ENCODE results near the gene BBS9.

Gene BBS9

DNA sequence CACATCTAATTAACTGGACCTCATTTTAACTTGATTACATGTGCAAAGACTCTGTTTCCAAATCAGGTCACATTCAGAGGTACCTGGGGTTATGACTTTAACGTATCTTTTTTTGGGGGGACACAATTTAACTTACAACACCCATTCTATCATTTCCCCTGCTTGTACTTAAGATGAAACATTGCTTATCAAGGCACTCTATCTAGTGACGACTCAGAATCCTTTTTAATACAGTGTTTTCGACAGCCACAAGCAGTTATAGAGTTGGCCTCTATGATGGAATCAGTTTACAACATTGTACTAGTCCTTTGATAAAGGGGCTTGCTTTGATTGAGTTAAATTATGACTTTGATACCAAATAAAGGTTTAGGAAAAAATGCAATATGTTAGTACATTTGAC, 22.7 kb downstream of the BBS9 start:
- no peak overlapping the region for H3K4me3 ChIP-seq (ENCODE audit: low read depth, low read length)
- no peak for DNase-seq (ENCODE audit: low read depth)
- TF ChIP-seq CTCF (IDR thresholded peaks at IDR 0.05; ENCODE audit: low read depth, low read length, missing control alignments) = no peak

DNA sequence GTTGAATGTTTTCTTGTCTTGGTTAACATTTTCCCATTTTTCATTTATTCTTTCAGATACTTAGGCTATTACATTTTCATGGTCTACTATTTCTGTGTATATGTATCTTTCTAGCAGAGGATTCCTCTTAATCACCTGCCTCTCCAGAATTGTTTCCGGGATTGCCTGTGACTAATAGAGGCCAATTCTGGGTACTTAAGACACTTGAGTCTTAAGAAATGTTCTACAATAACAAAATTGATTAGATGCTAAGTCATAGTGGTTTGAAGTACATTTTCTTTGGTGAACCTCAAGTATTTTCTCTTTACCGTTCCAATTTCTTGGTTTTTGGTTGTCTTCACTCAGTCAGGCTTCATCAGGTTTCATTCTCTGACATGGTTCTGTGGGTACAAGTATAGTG, 26.4 kb downstream of the BBS9 start:
- no peak overlapping the region for H3K4me3 ChIP-seq (ENCODE audit: low read depth, low read length)
- no peak for DNase-seq (ENCODE audit: low read depth)
- TF ChIP-seq CTCF (IDR thresholded peaks at IDR 0.05; ENCODE audit: low read depth, low read length, missing control alignments) = no peak

DNA sequence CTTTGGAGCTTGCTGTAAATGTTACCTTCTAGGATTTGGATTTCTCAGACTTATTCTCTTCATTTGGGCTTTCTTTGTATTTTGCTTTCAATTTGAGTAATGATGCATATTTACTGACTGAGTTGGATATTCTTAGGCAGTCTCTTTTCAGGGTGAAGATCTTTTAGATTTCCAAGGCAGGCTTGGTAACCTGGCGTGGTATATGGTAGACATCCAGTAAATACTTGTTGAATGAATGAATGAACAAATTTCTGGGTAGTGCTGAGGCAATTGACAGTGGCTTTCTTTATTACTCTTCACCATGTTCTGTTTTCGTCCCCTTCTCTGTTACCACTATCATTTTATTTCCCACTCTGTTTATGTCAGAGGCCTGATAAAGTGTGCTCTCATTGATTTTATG, 27.1 kb downstream of the BBS9 start:
- no peak for DNase-seq (ENCODE audit: low read depth)
- TF ChIP-seq CTCF (IDR thresholded peaks at IDR 0.05; ENCODE audit: low read depth, low read length, missing control alignments) = no peak
- H3K4me3 ChIP-seq (ENCODE audit: low read depth, low read length) = no peak overlapping the region

- no peak for TF ChIP-seq CTCF (IDR thresholded peaks at IDR 0.05; ENCODE audit: low read depth, low read length, missing control alignments)
- H3K4me3 ChIP-seq (ENCODE audit: low read depth, low read length) = no peak overlapping the region
- DNase-seq (ENCODE audit: low read depth) = no peak
These were observed 27.9 kb downstream of the BBS9 start for GRCh38 chr7:33157311-33157710.

DNA sequence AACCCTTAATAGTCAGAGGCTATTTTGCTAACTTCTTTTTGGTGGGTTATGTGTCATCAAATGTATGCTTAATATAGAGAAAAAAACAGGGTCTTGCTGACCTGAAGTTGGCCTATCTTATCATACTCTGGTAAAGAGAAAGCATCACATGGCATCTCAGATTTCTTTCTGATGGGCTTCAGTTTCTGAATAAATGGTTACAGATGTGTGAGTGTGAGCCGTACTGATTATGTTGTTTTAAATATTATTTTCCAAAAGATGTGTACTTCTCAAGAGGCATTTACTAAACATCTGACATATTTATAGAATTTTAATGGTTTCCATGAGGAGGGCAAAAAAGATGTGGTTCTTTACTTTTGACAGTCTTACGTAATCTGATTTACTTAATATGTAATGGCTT, 28.4 kb downstream of the BBS9 start:
- no peak overlapping the region for H3K4me3 ChIP-seq (ENCODE audit: low read depth, low read length)
- DNase-seq (ENCODE audit: low read depth) = no peak
- no peak for TF ChIP-seq CTCF (IDR thresholded peaks at IDR 0.05; ENCODE audit: low read depth, low read length, missing control alignments)

GRCh38 chr7:33177876-33178275, 48.5 kb downstream of the BBS9 start:
- no peak for TF ChIP-seq CTCF (IDR thresholded peaks at IDR 0.05; ENCODE audit: low read depth, low read length, missing control alignments)
- H3K4me3 ChIP-seq (ENCODE audit: low read depth, low read length) = no peak overlapping the region

GRCh38 chr7:33179519-33179918, 50.2 kb downstream of the BBS9 start:
- H3K4me3 ChIP-seq (ENCODE audit: low read depth, low read length) = no peak overlapping the region
- no peak for TF ChIP-seq CTCF (IDR thresholded peaks at IDR 0.05; ENCODE audit: low read depth, low read length, missing control alignments)
- DNase-seq (ENCODE audit: low read depth) = no peak

More at GRCh38 chr7:33177876-33178275, 48.5 kb downstream of the BBS9 start:
- no peak for DNase-seq (ENCODE audit: low read depth)

All from GM12864 (cell line).